ENCODE results near the gene PROZ.
"Not testable (repeated sequence)": the region's sequence is repeated elsewhere in the genome, so short reads cannot be mapped to it uniquely, and the experiment has no call there.

Gene PROZ

DNA sequence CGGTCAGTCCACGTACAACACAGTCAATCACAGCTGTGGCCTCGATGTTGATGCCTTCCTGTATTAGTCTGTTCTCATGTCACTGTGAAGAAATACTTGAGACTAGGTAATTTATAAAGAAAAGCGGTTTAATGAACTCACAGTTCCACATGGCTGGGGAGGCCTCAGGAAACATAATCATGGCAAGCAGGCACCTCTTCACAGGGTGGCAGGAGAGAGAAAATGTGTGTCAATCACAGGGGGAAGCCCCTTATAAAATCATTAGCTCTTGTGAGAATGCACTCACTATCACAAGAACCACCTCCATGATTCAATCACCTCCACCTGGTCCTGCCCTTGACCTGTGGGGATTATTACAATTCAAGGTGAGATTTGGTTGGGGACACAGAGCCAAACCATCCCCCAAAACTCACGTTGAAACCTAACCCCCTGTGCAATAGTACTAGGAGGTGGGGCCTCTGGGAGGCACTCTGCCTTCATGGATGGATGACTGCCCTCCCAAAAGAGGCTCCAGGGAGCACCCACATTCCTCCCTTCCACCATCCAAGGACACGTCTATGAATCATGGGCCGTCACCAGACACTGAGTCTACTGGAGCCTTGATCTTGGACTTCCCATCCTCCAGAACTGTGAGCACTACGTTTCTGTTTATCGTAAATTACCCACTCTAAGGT is 2.3 kb upstream of the PROZ start:
- no peak overlapping the region for H3K4me3 ChIP-seq (ENCODE audit: low read depth, low read length)
- TF ChIP-seq CTCF (IDR thresholded peaks at IDR 0.05; ENCODE audit: low read depth, low read length) = no peak

DNA sequence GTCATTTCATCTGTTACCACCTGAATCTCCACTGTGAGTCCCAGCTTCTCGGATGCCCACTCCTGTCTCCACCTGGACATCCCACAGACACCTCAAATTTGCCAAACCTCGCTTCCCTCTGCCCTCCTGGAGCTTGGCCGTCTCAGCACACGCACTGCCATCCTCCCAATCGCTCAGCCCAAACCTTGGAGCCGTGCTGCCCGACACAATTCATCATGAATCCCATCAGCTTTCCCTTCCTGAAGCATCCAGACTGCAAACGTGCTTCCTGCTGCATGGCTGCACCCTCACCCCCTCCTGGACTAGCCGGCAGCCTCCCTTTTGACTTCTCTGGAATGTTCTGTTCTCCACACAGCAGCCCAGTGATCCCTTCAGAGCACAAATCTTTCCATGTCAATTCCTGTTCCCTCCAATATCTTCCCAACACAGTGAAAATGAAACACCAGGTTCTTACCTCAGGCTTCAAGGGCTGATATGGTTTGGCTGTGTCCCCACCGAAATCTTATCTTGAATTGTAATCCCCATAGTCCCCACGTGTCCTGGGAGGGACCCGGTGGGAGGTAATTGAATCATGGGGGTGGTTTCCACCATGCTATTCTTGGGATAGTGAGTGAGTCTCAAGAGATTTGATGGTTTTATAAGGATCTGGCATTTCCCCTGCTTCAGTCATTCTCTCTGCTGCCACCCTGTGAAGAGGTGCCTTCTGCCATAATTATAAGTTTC is 1.1 kb upstream of the PROZ start:
- no peak overlapping the region for H3K4me3 ChIP-seq (ENCODE audit: low read depth, low read length)
- TF ChIP-seq CTCF (IDR thresholded peaks at IDR 0.05; ENCODE audit: low read depth, low read length) = no peak

GRCh38 chr13:113158946-113159345 is 498 bp downstream of the PROZ start:
- H3K4me3 ChIP-seq (ENCODE audit: low read depth, low read length) = no peak overlapping the region
- TF ChIP-seq CTCF (IDR thresholded peaks at IDR 0.05; ENCODE audit: low read depth, low read length) = no peak

DNA sequence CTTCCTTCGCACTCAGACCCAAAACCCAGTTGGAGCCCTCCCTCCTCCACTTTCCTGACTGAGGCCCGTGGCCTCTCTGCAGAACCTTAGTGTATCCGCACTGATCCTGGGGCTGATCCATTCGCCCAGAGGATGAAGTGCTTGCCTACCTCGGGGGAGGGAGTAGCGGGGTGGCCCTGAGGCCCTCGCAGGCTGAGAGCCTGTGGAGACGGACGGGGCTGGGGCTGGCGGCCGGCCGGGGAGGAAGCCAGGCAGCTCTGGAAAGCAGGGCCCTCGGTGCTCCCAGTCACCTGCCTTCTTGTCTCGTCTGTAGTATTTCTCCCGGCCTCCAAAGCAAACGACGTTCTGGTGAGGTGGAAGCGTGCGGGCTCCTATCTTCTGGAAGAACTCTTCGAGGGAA is 1.3 kb downstream of the PROZ start:
- no peak for TF ChIP-seq CTCF (IDR thresholded peaks at IDR 0.05; ENCODE audit: low read depth, low read length)
- H3K4me3 ChIP-seq (ENCODE audit: low read depth, low read length) = no peak overlapping the region

GRCh38 chr13:113160983-113161382 is 2.5 kb downstream of the PROZ start:
- H3K4me3 ChIP-seq (ENCODE audit: low read depth, low read length) = no peak overlapping the region
- no peak for TF ChIP-seq CTCF (IDR thresholded peaks at IDR 0.05; ENCODE audit: low read depth, low read length)

- TF ChIP-seq CTCF (IDR thresholded peaks at IDR 0.05; ENCODE audit: low read depth, low read length) = no peak
- H3K4me3 ChIP-seq (ENCODE audit: low read depth, low read length) = no peak overlapping the region
Observed at GRCh38 chr13:113161433-113161832, 3.0 kb downstream of the PROZ start.

- H3K4me3 ChIP-seq (ENCODE audit: low read depth, low read length) = not testable (repeated sequence)
Observed at GRCh38 chr13:113161975-113162374, 3.5 kb downstream of the PROZ start.

Measured in WI38 (cell line).